ENCODE results near the gene HDAC4. TPM values are rescaled to one million over a fixed set of nuclear protein-coding genes. Genes with fewer than 3 reads are reported as not detected.

Gene HDAC4
- total RNA-seq, 1 experiment from 2014 or later, result 47.6 TPM

- Histone ChIP-seq H3K36me3 (ENCODE audit: control insufficient read depth in 1 of 2, insufficient read depth in 2 of 2, low read length in 2 of 2) (peaks cover 0 to 11% of the 10 kb centered on the region in 2 experiments; a peak in 3 of 4 replicates), H3K4me1 (ENCODE audit: control insufficient read depth in 1 of 2, insufficient read depth in 2 of 2, low read length in 2 of 2) (peaks cover 0 to 14% of the 10 kb centered on the region in 2 experiments; a peak in 1 of 4 replicates), H3K4me3 (replicated peaks in 1 of 2; ENCODE audit: low read depth in 1 of 2, low read length in 2 of 2) (no peak overlapping the region), H2AFZ (ENCODE audit: low read depth, low read length, poor library complexity, severe bottlenecking) (no peak overlapping the region), H4K20me1 (ENCODE audit: insufficient read depth) (no peaks in the 10 kb centered on the region), H3K9ac (ENCODE audit: low read length) (no peak overlapping the region), H3K9me3 (ENCODE audit: control insufficient read depth in 1 of 2, insufficient read depth in 1 of 2, low read depth in 1 of 2, low read length in 2 of 2) (no peaks in the 10 kb centered on the region), H3K27ac (ENCODE audit: low read depth, low read length) (no peak overlapping the region), H3K9me2 (ENCODE audit: insufficient read depth) (no peaks in the 10 kb centered on the region), H3K27me3 (ENCODE audit: insufficient read depth, low read length) (no peaks in the 10 kb centered on the region), H3K79me2 (ENCODE audit: insufficient read depth, low read length) (no peaks in the 10 kb centered on the region), H3K4me2 (ENCODE audit: low read length) (no peak overlapping the region)
- TF ChIP-seq ELF1 (IDR thresholded peaks at IDR 0.05; ENCODE audit: borderline replicate concordance, low read depth) (no peak), POLR2A (IDR thresholded peaks at IDR 0.05; ENCODE audit: borderline replicate concordance, extremely low read depth, insufficient read depth, insufficient read length) (no peak), EZH2phosphoT487 (IDR thresholded peaks at IDR 0.05; ENCODE audit: borderline replicate concordance) (no peak)
- TF ChIP-seq, protein P1, sequence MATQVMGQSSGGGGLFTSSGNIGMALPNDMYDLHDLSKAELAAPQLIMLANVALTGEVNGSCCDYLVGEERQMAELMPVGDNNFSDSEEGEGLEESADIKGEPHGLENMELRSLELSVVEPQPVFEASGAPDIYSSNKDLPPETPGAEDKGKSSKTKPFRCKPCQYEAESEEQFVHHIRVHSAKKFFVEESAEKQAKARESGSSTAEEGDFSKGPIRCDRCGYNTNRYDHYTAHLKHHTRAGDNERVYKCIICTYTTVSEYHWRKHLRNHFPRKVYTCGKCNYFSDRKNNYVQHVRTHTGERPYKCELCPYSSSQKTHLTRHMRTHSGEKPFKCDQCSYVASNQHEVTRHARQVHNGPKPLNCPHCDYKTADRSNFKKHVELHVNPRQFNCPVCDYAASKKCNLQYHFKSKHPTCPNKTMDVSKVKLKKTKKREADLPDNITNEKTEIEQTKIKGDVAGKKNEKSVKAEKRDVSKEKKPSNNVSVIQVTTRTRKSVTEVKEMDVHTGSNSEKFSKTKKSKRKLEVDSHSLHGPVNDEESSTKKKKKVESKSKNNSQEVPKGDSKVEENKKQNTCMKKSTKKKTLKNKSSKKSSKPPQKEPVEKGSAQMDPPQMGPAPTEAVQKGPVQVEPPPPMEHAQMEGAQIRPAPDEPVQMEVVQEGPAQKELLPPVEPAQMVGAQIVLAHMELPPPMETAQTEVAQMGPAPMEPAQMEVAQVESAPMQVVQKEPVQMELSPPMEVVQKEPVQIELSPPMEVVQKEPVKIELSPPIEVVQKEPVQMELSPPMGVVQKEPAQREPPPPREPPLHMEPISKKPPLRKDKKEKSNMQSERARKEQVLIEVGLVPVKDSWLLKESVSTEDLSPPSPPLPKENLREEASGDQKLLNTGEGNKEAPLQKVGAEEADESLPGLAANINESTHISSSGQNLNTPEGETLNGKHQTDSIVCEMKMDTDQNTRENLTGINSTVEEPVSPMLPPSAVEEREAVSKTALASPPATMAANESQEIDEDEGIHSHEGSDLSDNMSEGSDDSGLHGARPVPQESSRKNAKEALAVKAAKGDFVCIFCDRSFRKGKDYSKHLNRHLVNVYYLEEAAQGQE (IDR thresholded peaks at IDR 0.05; ENCODE audit: low read depth), result no peak
- TF ChIP-seq, protein P2, sequence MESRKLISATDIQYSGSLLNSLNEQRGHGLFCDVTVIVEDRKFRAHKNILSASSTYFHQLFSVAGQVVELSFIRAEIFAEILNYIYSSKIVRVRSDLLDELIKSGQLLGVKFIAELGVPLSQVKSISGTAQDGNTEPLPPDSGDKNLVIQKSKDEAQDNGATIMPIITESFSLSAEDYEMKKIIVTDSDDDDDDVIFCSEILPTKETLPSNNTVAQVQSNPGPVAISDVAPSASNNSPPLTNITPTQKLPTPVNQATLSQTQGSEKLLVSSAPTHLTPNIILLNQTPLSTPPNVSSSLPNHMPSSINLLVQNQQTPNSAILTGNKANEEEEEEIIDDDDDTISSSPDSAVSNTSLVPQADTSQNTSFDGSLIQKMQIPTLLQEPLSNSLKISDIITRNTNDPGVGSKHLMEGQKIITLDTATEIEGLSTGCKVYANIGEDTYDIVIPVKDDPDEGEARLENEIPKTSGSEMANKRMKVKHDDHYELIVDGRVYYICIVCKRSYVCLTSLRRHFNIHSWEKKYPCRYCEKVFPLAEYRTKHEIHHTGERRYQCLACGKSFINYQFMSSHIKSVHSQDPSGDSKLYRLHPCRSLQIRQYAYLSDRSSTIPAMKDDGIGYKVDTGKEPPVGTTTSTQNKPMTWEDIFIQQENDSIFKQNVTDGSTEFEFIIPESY (IDR thresholded peaks at IDR 0.05; ENCODE audit: extremely low read depth, insufficient replicate concordance, low read length), result no peak
- intact Hi-C loops (cut with micrococcal nuclease), result no loop called here
- ChIA-PET POLR2A (no interaction called here), RAD21 (ENCODE audit: low non-redundant PET in 1 of 2, low total read pairs in 2 of 2, uncharacterized antibody in 2 of 2, unreplicated experiment in 2 of 2) (no interaction called here), CTCF (no interaction called here)
- DNase-seq (ENCODE audit: low read depth, low spot score), result no peak
- BruUV-seq (replicated peaks), result no TSS peak
- ATAC-seq, result no peak
Observed at GRCh38 chr2:239146741-239147181, 254.1 kb downstream of the HDAC4 start.
